GM18858 (cell line): ENCODE measurements around the gene GAMT.
A peak's percentile ranks its signal among the peaks of the same experiment; 100 is the strongest.
"Not testable (repeated sequence)": the region's sequence is repeated elsewhere in the genome, so short reads cannot be mapped to it uniquely, and the experiment has no call there.

Experiments used
- ATAC-seq: cut with Tn5 transposase; IDR thresholded peaks from one replicate; pipeline ENCODE4 v1.9.1; 2021; ENCODE audit not compliant: unreplicated experiment

GAMT gene

DNA sequence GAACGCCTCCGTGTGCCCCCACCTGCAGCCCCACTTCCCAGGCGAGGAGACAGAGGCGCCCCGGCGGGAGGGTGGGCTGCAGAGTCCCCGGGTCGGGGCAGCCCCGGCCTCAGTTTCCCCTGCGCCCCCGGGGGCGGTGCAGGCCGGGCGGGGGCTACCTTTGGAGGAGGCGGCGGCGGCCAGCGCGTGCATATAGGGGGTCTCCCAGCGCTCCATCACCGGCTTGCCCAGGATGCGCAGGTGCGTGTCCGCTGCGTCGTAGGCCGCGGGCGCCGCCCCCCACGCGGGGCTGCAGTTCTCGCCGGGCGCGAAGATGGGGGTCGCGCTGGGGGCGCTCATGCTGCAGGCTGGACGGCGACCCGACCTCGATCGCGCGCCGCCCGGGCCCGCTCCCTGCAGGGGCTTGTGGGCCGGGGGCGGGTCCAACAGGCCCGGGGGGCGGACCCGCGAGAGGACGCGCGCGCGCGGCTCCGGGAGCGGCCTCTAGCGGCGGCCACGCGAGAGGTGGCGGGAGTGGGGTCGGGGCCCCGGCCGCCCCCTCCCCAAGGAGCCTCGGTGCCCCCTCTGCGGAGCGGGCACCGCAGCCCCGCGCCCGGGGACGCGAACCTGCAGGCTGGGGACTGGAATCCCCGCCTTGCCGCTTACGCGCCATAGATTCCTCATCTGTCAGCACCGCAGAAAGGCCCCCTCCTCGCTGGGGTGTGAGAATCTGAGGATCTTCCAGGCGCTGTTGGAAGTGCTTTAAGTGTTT, at the start of gene GAMT:
Gene GAMT (minus strand): TSS at position 405 of the 751 bp plus-strand sequence. CDS start 66 bp downstream, at position 339.
- no peak for ATAC-seq

DNA sequence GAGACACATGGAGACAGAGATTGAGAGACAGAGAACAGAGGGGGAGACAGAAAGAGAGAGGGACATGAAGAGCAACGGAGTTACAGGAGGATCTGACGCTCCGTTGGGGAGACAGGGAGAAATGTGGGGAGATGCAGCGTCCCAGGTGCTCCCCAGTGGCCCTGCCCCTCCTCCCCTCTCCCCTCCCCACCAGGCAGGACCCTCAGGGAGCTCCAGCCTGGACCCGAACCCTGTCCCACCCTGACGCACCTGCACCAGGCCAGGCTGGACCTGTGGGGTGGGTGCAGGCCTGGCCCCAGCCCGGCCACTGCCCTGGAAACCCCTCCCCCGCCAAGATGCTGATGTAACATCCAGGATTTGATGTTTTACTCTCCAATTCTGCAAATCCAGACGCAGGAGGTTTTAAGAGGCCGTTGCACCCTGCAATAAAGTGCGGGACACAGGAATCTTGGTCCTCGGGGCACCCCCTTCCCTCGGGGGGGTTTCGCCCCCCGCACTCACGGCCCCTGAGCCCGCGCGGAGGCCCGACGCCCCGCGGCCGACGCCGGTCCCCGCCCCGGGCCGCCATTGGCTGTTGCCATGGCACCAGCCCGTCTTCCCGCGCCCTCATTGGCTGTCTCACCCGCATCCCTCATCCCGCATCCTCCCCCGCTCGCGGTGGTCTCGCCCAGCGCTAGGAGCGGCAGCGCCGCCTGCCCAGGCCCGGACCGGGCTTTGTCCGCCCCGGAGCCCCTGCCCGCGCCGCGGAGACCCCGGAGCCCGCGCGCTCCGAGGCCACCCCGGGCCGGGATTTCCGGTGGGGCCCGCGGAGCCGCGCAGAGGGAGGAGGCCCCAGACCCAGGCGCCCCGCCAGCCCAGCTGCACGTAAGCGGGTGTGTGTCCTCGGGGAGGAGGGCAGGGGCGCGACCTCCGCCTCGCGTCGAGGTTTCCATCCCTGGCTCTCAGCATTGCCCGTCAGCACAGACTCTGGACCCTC, 48.4 kb upstream of the GAMT start, which contains the start of gene APC2:
Gene APC2 (plus strand): TSS at position 655 of the 976 bp plus-strand sequence. CDS start 2,881 bp downstream, outside the sequence.
- no peak for ATAC-seq

DNA sequence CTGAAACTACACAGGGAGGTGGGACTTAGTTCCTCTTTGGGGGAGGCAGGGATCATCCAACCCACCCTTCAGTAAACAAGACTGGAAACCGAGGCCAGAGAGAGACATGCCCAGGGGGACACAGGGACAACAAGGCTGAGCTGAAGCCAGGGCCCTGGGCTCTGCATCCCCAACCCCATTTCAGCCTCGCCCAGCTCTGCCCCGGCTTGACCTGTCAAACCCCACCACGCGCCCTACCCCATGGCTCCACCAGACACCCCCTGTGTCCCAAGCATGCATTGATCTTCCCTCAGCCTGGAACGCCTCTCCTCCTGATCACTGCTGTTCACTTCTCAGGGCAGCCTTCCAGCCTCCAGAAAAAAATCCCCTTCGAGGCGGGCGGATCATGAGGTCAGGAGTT, 46.6 kb upstream of the GAMT start:
- ATAC-seq: no peak

DNA sequence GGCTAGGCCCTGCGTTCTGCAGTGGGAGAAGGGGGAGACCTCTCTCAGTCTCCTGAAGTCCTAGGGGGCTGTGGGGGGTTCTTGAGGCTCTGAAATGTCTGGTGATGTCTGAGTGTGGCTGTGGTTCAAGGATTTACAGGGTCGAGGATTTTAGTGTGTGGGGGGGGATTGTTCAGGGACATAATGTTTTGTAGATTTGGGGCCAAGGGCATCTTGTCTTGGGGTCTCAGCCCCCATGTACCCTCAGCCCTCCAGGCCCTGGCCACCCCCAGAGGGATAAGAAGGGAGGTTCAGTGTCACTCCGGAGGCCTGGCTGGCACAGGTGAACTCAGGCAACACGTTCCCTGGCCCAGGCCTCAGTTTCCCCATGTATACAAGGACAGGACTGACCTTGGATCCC, 46.2 kb upstream of the GAMT start:
- no peak for ATAC-seq

DNA sequence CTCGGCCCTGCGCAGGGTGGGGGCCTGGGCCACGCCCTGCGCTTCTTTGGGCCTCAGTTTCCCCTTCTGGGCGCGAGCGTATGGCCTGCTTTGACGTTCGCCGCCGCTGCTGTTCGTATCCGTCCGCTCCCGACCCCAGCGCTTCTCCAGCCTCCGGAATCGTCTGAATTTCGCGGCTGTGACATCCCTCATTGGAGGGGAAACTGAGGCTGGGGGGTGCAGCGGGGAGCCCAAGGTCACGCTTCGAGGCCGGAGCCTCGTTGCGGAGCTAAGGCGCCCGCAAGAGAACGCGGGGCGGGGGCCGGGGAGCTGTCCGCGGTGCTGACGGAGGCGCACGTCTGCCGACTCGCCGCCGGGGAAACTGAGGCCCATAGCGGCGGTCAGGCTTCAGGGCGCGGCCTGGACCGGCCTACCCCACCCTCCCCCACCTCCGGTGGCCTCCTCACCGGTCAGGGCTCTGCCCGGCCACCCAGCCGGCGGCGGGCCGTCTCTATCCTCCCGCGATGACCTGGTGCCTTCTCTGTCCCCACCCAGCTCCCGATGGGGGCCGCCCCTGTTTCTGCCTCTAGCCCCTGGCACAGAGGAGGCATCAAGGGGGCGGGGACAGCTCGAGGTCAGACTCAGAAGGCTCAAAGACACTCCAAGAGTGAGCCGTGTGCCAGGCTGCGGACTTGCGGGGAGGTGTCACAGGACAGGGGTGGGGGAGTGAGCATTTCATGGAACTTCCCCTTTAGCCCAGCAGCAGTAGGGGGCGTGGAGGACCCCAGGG, 45.6 kb upstream of the GAMT start:
- ATAC-seq: no peak

DNA sequence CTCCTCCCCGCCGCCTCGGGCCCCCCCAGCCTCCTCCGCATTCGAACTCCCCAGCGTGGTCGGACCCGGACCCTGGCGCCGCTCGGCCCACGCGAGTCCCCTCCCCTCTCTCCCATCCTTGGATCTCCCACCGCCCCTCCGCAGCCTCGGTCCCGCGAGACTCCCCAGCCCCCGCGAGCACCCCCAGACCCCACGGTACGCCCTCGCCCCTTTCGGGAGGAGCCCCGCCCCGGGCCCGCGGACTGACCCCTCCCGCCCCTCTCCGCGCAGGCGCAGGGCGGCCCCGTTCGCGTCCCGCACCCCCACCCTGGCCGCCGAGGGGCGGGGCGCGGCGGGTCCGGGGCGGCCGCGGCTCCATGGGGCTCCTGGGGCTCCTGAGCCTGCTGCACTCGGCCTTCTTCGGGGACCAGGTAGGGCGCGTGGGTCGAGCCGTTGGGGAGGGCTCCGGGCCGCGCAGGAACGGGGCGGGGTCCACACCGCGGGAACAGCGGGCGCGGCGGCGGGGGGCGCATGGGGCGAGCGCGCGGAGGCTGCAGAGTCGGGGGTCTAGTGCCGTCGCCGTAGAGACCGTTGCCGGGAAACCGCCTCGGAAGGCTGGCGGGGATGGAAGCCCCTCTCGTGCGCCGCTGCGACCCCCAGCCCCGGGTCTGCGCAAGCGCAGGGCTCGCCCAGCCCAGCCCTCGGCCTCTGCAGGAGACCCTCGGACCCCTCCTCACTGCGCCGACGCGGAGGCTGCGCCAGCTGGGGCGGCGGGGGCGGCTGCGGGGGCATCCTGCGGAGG, 44.8 kb upstream of the GAMT start:
- no peak for ATAC-seq

DNA sequence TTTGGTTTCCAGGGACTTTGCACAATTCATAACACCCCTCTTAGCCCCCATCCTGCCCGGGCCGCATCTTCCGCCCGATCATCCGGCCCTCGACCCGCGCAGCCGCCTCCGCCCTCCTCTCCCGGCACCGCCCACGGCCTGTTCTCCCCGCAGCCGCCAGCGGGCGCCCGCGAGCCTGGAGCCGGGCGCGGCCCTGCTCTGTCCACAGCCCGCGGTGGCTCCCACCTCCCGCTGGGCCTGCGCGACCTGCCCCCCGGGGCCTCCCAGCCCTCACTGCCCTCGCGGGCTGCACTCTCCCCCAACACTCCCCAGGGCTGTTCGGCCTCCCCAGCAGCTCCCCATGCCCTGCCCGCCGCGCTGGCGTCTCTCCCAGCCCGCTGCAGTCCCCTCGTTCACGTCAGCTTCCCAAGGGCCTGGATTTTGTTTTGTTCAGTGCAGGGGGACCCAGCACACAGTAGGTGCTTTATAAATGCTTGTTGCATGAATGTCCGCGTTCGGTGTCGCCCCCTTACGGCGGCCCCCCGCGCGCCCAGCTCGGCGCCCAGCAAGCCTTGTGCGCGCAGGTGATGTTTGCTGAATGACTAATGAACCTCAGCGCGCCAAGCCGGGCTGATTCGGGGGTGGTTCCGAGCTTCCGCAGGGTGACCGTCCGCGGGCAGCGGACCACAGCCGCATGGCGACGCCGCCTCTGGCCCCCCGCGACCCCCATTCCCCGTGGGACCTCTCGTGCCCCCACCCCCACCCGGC, 44.0 kb upstream of the GAMT start:
- ATAC-seq: peak; percentile 55

DNA sequence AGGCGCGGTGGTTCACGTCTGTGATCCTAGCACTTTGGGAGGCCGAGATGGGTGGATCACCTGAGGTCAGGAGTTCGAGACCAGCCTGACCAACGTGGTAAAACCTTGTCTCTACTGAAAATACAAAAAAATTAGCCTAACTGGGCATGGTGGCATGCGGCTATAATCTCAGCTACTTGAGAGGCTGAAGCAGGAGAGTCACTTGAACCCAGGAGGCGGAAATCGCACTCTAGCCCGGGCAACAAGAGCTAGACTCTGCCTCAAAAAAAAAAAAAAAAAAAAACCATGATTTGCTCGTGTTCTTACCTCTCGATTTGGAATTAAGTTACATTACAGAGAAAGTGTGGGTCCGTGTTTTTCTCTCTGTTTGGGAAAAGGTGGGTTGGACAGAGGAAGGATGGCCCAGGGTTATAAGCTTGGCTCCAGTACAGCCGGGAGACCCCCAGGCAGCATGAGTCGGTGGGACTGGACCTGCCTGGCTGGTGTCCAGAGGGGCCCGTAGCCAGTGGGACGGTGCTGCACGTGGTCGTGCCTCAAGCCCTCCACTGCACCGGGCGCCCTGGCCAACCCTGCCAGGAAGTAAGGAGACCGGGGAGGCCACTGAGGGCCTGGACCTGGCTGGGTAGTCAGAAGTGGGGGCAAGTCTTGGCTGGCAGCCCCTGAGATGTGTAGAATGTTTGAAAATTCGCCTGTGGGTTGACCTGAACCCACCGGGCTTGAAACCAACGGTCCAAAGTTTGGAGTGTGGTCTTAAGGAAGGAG, 40.5 kb upstream of the GAMT start:
- no peak for ATAC-seq

DNA sequence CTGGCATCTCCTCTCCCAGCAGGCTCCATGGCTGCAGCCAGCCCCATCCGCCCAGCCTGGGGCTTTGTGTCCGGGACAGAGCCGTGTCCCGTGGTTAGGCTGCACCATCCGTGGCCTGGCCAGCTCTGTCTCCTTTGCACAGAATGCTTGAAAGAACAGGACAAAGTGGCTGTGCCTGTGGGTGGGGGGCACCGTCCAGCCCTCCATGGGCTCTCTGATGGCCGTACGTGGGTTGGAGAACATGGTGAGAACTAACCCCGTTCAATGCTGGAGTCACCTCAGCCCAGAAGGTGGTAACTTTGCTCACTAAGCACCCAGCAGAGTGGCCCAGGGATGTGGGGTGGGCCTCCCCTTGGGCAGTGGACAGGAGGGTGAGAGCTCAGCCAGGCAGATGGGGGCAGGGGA, 39.7 kb upstream of the GAMT start:
- ATAC-seq: no peak

DNA sequence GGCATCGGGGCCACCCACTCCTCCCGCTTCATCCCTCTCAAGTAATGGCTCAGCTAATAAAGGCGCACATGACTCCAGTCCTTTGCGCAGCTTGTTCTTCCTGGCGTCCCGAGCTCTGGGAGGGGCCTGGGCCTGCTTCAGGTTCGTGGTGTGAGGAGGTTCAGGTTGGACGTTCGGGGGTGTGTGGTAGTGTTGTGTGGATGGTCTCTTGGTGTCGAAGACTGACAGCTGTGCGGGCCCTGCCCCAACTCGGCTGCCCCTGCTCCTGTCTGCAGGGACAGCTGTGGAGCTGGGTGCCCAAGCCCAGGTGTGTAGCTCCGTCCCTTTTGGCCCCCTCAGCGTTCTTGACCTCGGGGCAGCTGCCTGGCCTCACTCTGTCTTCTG, 39.1 kb upstream of the GAMT start:
- ATAC-seq: no peak

DNA sequence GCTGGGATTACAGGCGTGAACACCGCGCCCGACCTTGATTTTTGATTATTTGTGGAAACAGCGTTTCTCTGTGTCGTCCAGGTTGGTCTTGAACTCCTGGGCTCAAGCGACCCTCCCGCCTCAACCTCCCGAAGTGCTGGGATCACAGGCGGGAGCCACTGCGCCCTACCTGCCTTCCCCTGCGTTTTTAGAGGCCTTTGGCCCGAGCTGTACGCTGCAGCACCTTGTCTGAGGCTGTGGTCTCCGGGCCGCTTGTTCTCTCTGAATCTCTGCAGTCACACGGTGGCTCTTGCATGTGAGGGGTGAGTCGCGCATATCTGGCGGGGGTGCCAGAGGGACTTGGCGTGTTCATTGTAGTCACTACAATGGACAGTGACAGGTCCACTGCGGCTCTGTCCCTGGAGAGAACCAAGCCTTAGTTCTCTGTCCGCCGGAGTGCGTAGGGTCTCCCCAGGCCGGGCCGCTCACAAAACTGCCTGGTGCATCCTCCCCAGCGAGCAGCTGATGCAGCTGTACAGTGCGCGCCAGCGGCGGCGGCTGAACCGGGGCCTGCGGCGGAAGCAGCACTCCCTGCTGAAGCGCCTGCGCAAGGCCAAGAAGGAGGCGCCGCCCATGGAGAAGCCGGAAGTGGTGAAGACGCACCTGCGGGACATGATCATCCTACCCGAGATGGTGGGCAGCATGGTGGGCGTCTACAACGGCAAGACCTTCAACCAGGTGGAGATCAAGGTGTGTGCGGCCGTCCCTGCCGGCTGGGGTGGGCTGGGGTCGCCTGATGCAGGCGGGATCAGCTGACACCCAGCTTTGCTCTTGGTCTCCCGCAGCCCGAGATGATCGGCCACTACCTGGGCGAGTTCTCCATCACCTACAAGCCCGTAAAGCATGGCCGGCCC, 38.4 kb upstream of the GAMT start:
- not testable (repeated sequence) for ATAC-seq

DNA sequence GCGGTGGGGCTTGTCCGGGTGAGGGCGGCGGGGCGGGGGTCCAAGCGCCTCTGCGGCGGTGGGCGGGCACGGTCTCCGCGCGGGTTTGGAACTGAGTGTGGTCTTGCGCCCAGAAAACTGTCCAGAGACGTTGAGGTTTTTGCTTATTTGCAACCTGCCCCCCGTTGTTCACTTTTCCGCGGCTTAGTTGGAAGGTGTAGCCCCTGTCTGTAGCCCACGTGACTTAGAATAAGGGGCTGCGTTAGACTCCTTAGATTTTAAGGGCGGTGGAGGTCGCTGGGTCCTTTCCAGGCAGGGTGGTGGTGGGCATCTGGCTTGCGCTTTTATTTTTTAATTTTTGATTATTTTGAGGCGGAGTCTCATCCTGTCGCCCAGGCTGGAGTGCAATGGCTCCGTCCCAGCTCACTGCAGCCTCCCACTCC, 37.6 kb upstream of the GAMT start:
- no peak for ATAC-seq

DNA sequence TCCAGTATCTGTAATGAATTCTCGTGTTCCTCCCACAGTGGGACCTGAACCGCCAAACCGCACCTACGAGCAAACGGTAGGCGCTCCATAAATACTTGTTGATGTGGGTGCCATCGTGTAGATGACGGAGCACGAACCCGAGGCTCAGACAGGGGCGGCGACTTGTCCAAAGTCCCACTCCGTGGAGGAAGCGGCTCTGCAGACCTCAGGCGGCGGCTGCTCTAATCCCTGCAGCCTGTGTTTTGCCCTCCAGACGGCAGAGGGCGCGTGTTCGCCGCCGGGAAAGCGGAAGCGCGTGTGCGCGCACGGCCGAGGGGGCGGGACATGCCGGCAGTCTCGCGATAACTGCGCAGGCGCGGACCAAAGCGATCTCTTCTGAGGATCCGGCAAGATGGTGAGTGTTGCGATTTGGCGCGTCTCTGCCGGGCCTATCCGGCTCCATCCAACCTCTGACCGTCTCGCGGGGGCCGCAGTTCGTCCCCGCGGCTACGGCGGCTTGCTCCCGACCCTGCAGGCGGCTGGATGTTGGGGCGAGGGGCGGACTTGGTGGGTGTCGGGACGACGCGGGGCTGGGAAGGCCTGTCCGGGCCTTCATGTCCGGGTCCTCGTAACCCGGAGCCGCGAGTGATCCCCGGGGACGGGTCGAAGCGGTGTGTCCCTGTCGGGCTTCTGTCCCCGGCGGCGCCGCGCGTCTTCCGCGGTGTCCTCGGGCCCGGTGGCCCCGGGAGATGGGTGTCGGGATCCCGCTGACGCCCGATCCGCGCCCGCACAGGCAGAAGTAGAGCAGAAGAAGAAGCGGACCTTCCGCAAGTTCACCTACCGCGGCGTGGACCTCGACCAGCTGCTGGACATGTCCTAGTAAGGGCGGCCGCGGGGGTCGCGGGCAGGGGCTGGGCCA, 36.9 kb upstream of the GAMT start, which contains the start of gene RPS15:
Gene RPS15 (plus strand): TSS at position 362 of the 898 bp plus-strand sequence. CDS start 30 bp downstream, at position 392.
- peak; percentile 69 for ATAC-seq

DNA sequence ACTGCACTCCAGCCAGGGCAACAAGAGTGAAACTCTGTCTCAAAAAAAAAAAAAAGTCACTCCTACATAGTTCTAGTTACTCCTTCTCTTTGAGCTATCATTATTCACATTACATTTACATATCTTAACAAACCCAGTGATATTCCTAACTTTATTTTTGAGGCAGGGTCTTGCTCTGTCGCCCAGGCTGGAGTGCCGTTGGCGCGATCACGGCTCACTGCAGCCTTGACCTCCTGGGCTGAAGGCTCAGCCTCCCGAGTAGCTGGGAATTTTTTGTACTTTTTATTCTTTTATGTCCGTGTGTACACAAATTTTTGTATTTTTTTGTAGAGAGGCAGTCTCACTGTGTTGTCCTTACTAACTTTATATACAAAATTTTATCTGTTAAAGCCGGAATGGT, 36.3 kb upstream of the GAMT start:
- ATAC-seq: no peak

DNA sequence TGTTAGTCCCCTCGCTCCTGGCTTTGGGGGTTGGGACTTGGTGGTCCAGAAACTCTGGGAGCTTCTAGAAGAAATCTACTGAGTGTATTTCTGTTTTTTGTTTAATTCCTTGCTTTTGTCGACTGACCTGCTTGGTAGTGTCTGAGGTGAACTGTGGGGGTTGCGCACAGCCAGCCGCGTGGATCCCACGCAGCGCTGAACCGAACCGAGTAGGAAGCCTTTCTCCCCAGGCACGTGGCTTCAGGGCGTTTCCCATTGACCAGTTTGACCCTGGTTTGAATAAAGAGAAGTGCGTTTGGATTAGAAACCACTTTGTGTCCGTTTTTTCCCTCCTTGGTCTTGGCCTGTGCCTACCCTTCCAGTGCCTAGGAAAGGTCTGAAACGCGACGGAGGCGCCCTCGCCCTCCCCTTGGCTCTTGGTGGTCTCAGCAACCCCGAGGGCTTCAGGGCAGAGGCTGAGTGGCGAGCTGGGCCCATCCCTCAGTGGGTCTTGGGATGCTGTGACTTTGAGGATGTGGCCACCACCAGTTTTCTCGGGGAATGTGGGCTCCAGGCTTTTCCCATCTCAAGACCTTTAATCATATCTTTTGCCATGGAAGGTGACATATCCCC, 34.1 kb upstream of the GAMT start:
- no peak for ATAC-seq

DNA sequence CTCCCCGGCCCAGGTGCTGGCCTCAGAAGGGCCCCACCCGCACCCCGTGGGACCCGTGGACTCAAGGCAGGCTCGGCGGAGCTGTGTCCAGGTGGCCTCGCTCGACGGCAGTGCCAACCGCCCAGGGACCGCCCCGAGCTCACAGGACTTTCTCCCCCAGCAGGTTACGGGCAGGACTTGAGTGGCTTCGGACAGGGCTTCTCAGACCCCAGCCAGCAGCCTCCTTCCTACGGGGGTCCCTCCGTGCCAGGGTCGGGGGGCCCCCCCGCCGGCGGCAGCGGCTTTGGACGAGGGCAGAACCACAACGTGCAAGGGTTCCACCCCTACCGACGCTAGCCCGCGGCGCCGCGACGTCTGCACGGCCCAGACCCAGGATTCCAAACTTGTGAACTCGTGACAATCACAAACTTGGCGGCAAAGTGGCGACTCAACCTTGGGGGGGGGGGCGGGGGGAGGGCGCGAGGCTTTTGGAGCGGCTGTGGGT, 33.3 kb upstream of the GAMT start:
- no peak for ATAC-seq
